ENCODE measurements around the gene MRPL57.

- TF ChIP-seq GATA2 (IDR thresholded peaks at IDR 0.05; ENCODE audit: low read depth, low read length): no peak
- no peak for TF ChIP-seq GATA3 (IDR thresholded peaks at IDR 0.05; ENCODE audit: low read depth, low read length)
Measured at GRCh38 chr13:21212138-21212775, 35.8 kb downstream of the MRPL57 start.
